ENCODE results near the gene FKRP. TPM values are rescaled to one million over a fixed set of nuclear protein-coding genes. Genes with fewer than 3 reads are reported as not detected.

The FKRP gene
- total RNA-seq, 1 experiment from 2014 or later: 11.3 TPM

- no peak for DNase-seq (ENCODE audit: low read depth, low spot score)
- in situ Hi-C loops (cut with HindIII; ENCODE audit: low pct_unique_long_range_greater_than_20kb, low sequenced_read_pairs): no loop called here
Measured at GRCh38 chr19:46718157-46718933, 27.5 kb upstream of the FKRP start.

GRCh38 chr19:46718934-46719622 is 26.8 kb upstream of the FKRP start:
- DNase-seq (ENCODE audit: low read depth, low spot score): no peak
- in situ Hi-C loops (cut with HindIII; ENCODE audit: low pct_unique_long_range_greater_than_20kb, low sequenced_read_pairs): no loop called here

- no peak for DNase-seq (ENCODE audit: low read depth, low spot score)
- in situ Hi-C loops (cut with HindIII; ENCODE audit: low pct_unique_long_range_greater_than_20kb, low sequenced_read_pairs): no loop called here
Measured at GRCh38 chr19:46719629-46720502, 26.0 kb upstream of the FKRP start.

DNA sequence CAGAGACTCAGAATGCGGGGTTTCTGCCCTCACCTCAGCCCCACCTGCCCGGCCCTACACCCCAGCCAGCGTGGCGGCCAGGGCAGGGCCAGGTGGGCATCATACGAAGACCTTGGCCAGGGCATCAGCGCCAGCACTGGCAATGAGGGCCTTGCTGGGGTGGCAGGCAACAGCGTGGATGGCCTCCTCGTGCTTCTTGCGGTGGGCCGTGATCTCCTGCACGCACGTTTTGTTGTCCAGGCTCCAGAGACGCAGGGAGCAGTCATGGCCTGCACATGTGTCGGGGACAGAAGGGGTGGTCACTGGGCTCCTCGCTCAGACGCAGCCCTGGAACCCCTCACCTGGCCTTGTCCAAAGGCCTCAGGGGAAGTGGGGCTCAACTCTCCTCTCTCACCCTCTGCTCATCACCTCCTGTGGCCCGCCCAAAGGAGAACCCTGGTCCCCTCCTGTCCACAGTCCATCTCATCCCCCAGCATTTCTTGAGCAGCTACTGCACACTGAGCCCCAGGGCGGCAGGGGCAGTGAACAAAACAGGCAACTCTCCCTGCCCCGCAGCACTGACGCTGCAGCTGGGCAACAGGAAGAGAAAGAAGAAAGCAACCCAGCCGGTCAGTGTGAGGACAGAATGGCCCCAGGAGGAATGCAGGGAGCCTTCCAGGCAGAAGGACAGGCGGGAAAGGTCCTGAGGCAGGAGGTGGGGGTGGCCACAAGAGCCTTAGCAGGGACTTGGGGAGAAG is 25.2 kb upstream of the FKRP start:
- in situ Hi-C loops (cut with HindIII; ENCODE audit: low pct_unique_long_range_greater_than_20kb, low sequenced_read_pairs): no loop called here

DNA sequence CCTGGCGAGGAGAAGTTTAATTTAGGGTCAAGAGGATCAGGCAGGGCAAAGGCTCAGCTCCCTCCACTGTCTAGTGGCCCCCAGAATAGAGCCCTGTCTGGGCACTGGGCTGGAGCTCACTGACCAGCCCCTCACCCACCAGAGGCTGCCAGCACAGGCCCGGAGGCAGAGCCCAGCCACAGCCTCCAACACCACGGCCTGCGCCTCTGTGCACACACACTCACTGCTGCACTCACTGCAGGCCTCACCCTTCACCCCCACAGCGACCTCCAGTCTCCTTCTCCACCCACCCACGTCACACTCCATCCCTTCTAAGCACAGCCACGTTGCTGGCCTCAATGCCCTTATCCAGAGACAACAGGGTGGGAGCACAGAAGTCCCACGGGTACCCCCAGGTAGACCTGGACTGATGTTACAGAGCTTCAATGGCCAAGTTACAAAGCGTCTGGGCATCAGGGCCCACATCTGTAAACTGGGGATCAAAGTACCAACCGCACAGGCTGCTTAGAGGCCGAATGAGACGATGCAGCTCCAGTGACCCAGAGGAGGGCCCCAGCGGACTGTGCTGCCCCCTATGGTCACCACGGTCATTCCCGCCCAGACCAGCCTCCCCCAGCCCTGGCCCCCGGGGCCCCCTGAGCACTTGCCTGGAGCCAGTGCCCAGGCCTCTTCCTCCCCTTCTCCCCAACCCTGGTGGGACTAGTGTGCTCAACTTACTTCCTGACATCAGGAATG is 24.4 kb upstream of the FKRP start:
- in situ Hi-C loops (cut with HindIII; ENCODE audit: low pct_unique_long_range_greater_than_20kb, low sequenced_read_pairs): no loop called here
- DNase-seq (ENCODE audit: low read depth, low spot score): no peak

More for the DNA sequence above, 25.2 kb upstream of the FKRP start:
- DNase-seq (ENCODE audit: low read depth, low spot score): no peak

DNA sequence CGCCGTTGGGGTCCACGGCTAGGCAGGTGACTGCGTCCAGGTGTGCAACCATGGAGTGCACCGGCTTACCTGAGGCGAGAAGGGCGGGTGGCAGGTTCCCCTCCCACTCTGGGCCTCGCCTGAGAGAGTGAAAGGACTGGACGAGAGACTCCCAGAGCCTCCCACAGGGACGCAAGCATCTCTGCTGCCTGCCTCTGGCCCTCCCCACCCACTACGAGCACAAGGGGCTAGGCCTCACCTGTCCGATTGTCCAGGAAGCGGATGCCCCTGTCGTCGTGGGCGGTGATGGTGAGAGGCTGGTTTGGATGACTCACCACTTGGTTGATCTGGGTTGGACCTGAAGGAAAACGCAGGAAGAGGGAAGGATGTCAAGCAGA is 23.9 kb upstream of the FKRP start:
- in situ Hi-C loops (cut with HindIII; ENCODE audit: low pct_unique_long_range_greater_than_20kb, low sequenced_read_pairs): no loop called here
- no peak for DNase-seq (ENCODE audit: low read depth, low spot score)

- no peak for DNase-seq (ENCODE audit: low read depth, low spot score)
- in situ Hi-C loops (cut with HindIII; ENCODE audit: low pct_unique_long_range_greater_than_20kb, low sequenced_read_pairs): no loop called here
Measured at GRCh38 chr19:46722421-46723022, 23.3 kb upstream of the FKRP start.

- DNase-seq (ENCODE audit: low read depth, low spot score): no peak
- in situ Hi-C loops (cut with HindIII; ENCODE audit: low pct_unique_long_range_greater_than_20kb, low sequenced_read_pairs): no loop called here
Measured at GRCh38 chr19:46723023-46723461, 22.8 kb upstream of the FKRP start.

DNA sequence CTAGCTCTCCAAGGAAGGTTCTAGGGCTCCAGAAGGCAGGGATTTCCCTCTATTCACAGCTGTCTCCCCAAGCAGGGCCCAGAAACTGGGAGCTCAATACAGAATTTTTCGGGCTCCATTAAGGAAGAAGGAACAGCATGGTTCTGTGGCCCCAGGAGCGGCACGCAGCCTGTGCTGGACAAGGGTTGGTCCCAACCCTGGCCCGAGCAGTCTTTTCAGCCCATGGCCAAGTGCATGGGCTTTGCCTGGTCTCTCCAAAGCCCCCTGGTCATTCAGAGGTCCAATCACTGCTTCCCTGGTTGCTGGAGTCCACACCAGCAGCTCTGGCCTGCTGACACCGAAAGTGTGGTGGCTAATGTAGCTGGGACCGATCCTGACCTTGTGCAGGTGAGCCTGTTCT is 22.4 kb upstream of the FKRP start:
- in situ Hi-C loops (cut with HindIII; ENCODE audit: low pct_unique_long_range_greater_than_20kb, low sequenced_read_pairs): no loop called here
- no peak for DNase-seq (ENCODE audit: low read depth, low spot score)

- in situ Hi-C loops (cut with HindIII; ENCODE audit: low pct_unique_long_range_greater_than_20kb, low sequenced_read_pairs): no loop called here
- no peak for DNase-seq (ENCODE audit: low read depth, low spot score)
Measured at GRCh38 chr19:46724468-46724867, 21.4 kb upstream of the FKRP start.

- DNase-seq (ENCODE audit: low read depth, low spot score): no peak
- in situ Hi-C loops (cut with HindIII; ENCODE audit: low pct_unique_long_range_greater_than_20kb, low sequenced_read_pairs): no loop called here
Measured at GRCh38 chr19:46725036-46725820, 20.6 kb upstream of the FKRP start.

DNA sequence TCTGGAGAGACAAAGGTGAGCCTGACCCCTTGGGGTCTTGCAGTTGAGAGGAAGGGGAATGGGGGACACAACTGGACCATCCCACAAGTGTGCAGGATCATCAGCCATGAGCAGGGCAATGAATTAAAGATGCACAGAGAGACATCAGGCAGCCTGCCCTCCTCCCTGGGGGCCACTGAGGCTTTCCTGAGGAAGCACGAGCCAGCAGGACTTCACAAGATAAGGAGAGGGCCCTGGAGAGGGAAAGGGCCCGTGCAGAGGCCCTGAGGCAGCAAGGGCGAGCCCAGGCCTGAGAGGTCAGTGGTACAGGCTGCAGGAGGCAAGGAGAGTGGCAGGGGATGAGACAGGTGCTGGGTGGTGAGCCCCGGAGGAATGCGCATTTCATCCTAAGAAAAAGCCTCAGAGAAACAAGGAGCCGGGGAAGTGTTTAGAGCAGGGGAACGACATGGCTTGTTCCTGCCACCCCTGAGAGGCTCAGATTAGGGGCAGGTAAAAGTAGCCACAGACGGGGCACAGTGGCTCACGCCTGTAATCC is 19.9 kb upstream of the FKRP start:
- in situ Hi-C loops (cut with HindIII; ENCODE audit: low pct_unique_long_range_greater_than_20kb, low sequenced_read_pairs): no loop called here
- DNase-seq (ENCODE audit: low read depth, low spot score): no peak

DNA sequence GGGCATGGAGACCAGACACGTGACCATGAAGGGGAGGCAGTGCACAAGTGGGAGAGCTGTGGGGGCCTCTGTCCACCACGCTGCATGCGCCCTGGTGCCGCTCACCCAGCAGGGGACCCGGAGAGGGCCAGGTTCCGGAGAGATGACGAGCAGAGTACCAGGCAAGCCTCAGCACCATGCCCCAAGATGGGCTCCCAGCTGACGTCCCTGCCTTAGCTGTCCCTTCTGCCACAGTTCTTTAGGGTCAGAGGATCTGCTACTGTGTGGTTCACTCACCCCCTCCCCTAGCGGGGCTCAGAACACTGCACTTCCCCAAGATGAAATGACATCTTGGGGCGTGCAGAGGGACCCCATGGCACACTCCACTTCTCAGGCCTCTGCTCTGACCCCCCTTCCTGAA is 19.3 kb upstream of the FKRP start:
- no peak for DNase-seq (ENCODE audit: low read depth, low spot score)
- in situ Hi-C loops (cut with HindIII; ENCODE audit: low pct_unique_long_range_greater_than_20kb, low sequenced_read_pairs): no loop called here

- in situ Hi-C loops (cut with HindIII; ENCODE audit: low pct_unique_long_range_greater_than_20kb, low sequenced_read_pairs): no loop called here
- no peak for DNase-seq (ENCODE audit: low read depth, low spot score)
Measured at GRCh38 chr19:46726971-46727501, 18.8 kb upstream of the FKRP start.

GRCh38 chr19:46727757-46728156 is 18.1 kb upstream of the FKRP start:
- no peak for DNase-seq (ENCODE audit: low read depth, low spot score)
- in situ Hi-C loops (cut with HindIII; ENCODE audit: low pct_unique_long_range_greater_than_20kb, low sequenced_read_pairs): no loop called here

- in situ Hi-C loops (cut with HindIII; ENCODE audit: low pct_unique_long_range_greater_than_20kb, low sequenced_read_pairs): no loop called here
- no peak for DNase-seq (ENCODE audit: low read depth, low spot score)
Measured at GRCh38 chr19:46728208-46728607, 17.6 kb upstream of the FKRP start.

All from SK-MEL-5 (cell line).